ENCODE measurements around the gene SREBF2. TPM values are rescaled to one million over a fixed set of nuclear protein-coding genes. Genes with fewer than 3 reads are reported as not detected.

SREBF2 gene
- total RNA-seq, 3 donors from 2014 or later, result 20.8 to 33.5 (median 32.1) TPM

GRCh38 chr22:41819257-41819656 is 13.6 kb upstream of the SREBF2 start:
- H3K27ac ChIP-seq, result no peak overlapping the region
- H3K4me3 ChIP-seq, result no peak overlapping the region
- H3K36me3 ChIP-seq, result no peaks in the 10 kb centered on the region
- TF ChIP-seq POLR2AphosphoS5 (IDR thresholded peaks at IDR 0.05), result no peak
- no peak for TF ChIP-seq POLR2A (IDR thresholded peaks at IDR 0.05)
- no peak for TF ChIP-seq CTCF (IDR thresholded peaks at IDR 0.05)
- H3K4me1 ChIP-seq, result no peaks in the 10 kb centered on the region
- no peaks in the 10 kb centered on the region for H3K9me3 ChIP-seq
- H3K27me3 ChIP-seq, result no peaks in the 10 kb centered on the region
- intact Hi-C loops (cut with DNase I; ENCODE audit: low total_unique reads), result no loop called here
- no peak for DNase-seq (ENCODE audit: low spot score in 2 of 2)

DNA sequence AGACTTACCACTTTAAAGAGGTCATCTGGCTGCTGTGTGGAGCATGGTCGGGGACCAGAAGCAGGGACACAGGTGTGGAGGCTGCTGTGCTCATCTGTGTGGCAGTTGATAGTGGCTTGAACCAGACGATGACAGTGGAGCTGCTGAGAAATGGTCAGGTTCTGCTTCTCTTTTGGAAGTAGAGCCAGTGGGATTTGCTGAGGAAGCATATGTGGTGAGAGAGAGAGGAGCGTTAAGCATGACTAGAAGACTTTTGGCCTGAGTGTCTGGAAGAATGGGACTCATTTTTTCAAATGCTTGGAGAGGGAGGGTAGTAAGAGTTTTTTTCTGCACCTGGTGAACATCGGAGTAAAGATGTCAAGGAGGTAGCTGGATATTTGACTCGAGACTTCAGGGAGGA is 12.5 kb upstream of the SREBF2 start:
- DNase-seq (ENCODE audit: low spot score in 2 of 2), result no peak
- intact Hi-C loops (cut with DNase I; ENCODE audit: low total_unique reads), result no loop called here
- Histone ChIP-seq H3K27me3 (no peaks in the 10 kb centered on the region), H3K27ac (no peak overlapping the region), H3K9me3 (no peaks in the 10 kb centered on the region), H3K4me3 (no peak overlapping the region), H3K4me1 (no peaks in the 10 kb centered on the region), H3K36me3 (no peaks in the 10 kb centered on the region)
- TF ChIP-seq POLR2A (IDR thresholded peaks at IDR 0.05) (no peak), CTCF (IDR thresholded peaks at IDR 0.05) (no peak), POLR2AphosphoS5 (IDR thresholded peaks at IDR 0.05) (no peak)

DNA sequence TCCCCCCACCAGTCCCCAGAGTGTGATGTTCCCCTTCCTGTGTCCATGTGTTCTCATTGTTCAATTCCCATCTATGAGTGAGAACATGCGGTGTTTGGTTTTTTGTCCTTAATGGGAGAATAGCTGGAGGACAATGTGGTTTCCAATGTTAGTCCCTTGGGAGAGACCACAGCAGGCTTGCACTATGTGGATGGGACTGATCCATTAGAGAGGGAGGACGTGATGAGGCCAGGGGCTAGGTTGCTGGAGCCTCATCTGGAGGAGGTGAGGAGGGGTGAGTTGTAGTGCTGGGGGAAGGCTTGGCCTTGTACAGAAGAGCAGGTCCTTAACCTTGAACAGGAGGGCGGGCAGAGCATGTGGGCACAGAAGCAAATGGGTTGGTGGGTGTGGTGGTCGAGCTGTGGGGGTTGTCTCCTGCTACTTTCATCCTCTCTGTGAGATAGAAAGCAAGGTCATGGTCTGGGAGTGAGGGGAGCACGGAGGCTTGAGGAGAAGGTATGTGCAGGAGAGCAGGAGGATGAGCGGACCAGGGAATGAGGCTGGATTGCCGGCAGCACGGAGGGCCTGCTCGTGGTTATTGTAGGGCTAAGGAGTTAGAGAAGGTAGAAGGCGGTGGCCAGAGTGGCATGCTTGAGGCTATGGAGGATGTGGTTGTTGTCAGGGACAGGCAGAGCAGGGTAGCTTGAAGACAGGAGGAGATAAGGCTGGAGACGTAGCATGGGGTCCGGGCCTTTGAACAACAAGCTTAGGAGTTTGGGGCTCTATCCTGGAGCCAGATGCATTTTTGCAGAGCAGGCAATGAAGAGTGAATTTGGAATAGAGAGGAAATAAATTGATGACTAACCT is 11.2 kb upstream of the SREBF2 start:
- intact Hi-C loops (cut with DNase I; ENCODE audit: low total_unique reads), result no loop called here
- H3K27me3 ChIP-seq, result no peaks in the 10 kb centered on the region
- no peaks in the 10 kb centered on the region for H3K9me3 ChIP-seq
- H3K4me3 ChIP-seq, result no peak overlapping the region
- no peaks in the 10 kb centered on the region for H3K4me1 ChIP-seq
- TF ChIP-seq POLR2AphosphoS5 (IDR thresholded peaks at IDR 0.05) (no peak), CTCF (IDR thresholded peaks at IDR 0.05) (no peak), POLR2A (IDR thresholded peaks at IDR 0.05) (no peak)
- H3K36me3 ChIP-seq, result no peaks in the 10 kb centered on the region
- no peak overlapping the region for H3K27ac ChIP-seq
- DNase-seq (ENCODE audit: low spot score in 2 of 2), result no peak

DNA sequence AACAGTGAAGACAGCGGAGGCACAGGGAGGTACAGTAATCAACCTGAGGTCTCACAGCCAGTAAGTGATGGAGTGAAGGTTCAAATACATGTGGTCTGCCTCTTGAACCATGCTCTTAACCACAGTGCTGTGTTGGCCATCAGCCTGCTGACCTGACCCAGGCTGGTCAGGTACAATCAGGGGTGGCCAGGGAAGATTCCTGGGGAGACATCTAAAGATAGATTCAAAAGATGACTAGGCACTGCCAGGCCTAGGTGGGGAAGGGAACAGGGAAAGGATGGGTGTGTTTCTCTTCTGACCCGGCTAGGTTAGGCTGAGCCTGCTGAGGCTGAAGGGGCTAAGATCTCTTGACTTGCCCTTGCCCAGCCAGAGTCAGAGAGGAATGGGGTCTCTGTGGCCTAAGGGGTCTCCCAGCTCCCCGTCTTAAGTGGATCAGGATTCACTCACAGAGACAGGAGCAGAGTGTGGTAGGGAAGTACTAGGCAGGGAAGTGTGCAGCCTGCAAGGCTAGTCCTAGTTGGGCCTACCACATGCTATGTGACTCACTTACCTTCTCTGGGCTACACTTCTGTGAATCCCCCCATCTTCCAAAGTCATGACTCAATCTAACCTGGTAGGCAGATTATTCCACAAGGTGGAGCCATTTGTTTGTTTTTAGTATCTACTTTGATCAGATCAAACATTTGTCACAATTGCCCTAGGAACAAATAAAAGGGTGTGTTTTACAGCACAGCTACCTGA is 10.4 kb upstream of the SREBF2 start:
- no peaks in the 10 kb centered on the region for H3K36me3 ChIP-seq
- no peaks in the 10 kb centered on the region for H3K4me1 ChIP-seq
- no peaks in the 10 kb centered on the region for H3K27me3 ChIP-seq
- H3K9me3 ChIP-seq, result no peaks in the 10 kb centered on the region
- TF ChIP-seq POLR2AphosphoS5 (IDR thresholded peaks at IDR 0.05) (no peak), POLR2A (IDR thresholded peaks at IDR 0.05) (no peak), CTCF (IDR thresholded peaks at IDR 0.05) (peak in 2 of 3 donors; percentile 52 to 70)
- H3K27ac ChIP-seq, result no peak overlapping the region
- intact Hi-C loops (cut with DNase I; ENCODE audit: low total_unique reads), result no loop called here
- H3K4me3 ChIP-seq, result no peak overlapping the region
- no peak for DNase-seq (ENCODE audit: low spot score in 2 of 2)

GRCh38 chr22:41823797-41824196 is 9.1 kb upstream of the SREBF2 start:
- no peaks in the 10 kb centered on the region for H3K9me3 ChIP-seq
- no peak overlapping the region for H3K27ac ChIP-seq
- no peak for DNase-seq (ENCODE audit: low spot score in 2 of 2)
- no peaks in the 10 kb centered on the region for H3K4me1 ChIP-seq
- H3K36me3 ChIP-seq, result no peaks in the 10 kb centered on the region
- no peak overlapping the region for H3K4me3 ChIP-seq
- TF ChIP-seq CTCF (IDR thresholded peaks at IDR 0.05) (no peak), POLR2A (IDR thresholded peaks at IDR 0.05) (no peak), POLR2AphosphoS5 (IDR thresholded peaks at IDR 0.05) (no peak)
- no peaks in the 10 kb centered on the region for H3K27me3 ChIP-seq
- intact Hi-C loops (cut with DNase I; ENCODE audit: low total_unique reads), result no loop called here
